HG03521 (cell line): ENCODE measurements around the gene NR2C2.

ENCODE experiments used
- ATAC-seq: cut with Tn5 transposase; IDR thresholded peaks from one replicate; pipeline ENCODE4 v1.9.1; 2021; ENCODE audit warnings: mild to moderate bottlenecking, moderate library complexity; ENCODE audit not compliant: unreplicated experiment

Gene NR2C2

GRCh38 chr3:15056676-15057404 is 109.5 kb downstream of the NR2C2 start:
- no peak for ATAC-seq

GRCh38 chr3:15060029-15060428 is 112.6 kb downstream of the NR2C2 start:
- no peak for ATAC-seq

- ATAC-seq: no peak
These were observed 115.9 kb downstream of the NR2C2 start for GRCh38 chr3:15063238-15063637.

- no peak for ATAC-seq
These were observed 116.4 kb downstream of the NR2C2 start for GRCh38 chr3:15063656-15064286.

- no peak for ATAC-seq
These were observed 117.0 kb downstream of the NR2C2 start for GRCh38 chr3:15064299-15064834.

GRCh38 chr3:15064835-15065549 is 117.6 kb downstream of the NR2C2 start, which contains the start of gene MRPS25:
Gene MRPS25 (minus strand): TSS chr3:15065315. CDS start chr3:15065194, 121 bp downstream.
- peak; percentile 98 for ATAC-seq

GRCh38 chr3:15065550-15066007 is 118.2 kb downstream of the NR2C2 start:
- ATAC-seq: no peak

- no peak for ATAC-seq
These were observed 119.1 kb downstream of the NR2C2 start for GRCh38 chr3:15066467-15066866.

GRCh38 chr3:15069441-15069840 is 122.1 kb downstream of the NR2C2 start:
- ATAC-seq: no peak

GRCh38 chr3:15071699-15072098 is 124.3 kb downstream of the NR2C2 start:
- no peak for ATAC-seq

- ATAC-seq: no peak
These were observed 127.1 kb downstream of the NR2C2 start for GRCh38 chr3:15074500-15074899.

- ATAC-seq: no peak
These were observed 131.7 kb downstream of the NR2C2 start for GRCh38 chr3:15079091-15079490.

- no peak for ATAC-seq
These were observed 134.7 kb downstream of the NR2C2 start for GRCh38 chr3:15081960-15082664.

GRCh38 chr3:15083252-15083651 is 135.9 kb downstream of the NR2C2 start:
- ATAC-seq: no peak

- ATAC-seq: no peak
These were observed 138.9 kb downstream of the NR2C2 start for GRCh38 chr3:15086263-15086662.

- no peak for ATAC-seq
These were observed 139.3 kb downstream of the NR2C2 start for GRCh38 chr3:15086699-15087098.

- ATAC-seq: no peak
These were observed 141.8 kb downstream of the NR2C2 start for GRCh38 chr3:15089201-15089600.

- no peak for ATAC-seq
These were observed 144.2 kb downstream of the NR2C2 start for GRCh38 chr3:15091575-15091974.

- ATAC-seq: no peak
These were observed 145.3 kb downstream of the NR2C2 start for GRCh38 chr3:15092686-15093085.

GRCh38 chr3:15094187-15094875 is 146.9 kb downstream of the NR2C2 start:
- no peak for ATAC-seq
